ENCODE measurements around the gene STRIT1.
"Not testable (repeated sequence)": the region's sequence is repeated elsewhere in the genome, so short reads cannot be mapped to it uniquely, and the experiment has no call there.

Gene STRIT1

DNA sequence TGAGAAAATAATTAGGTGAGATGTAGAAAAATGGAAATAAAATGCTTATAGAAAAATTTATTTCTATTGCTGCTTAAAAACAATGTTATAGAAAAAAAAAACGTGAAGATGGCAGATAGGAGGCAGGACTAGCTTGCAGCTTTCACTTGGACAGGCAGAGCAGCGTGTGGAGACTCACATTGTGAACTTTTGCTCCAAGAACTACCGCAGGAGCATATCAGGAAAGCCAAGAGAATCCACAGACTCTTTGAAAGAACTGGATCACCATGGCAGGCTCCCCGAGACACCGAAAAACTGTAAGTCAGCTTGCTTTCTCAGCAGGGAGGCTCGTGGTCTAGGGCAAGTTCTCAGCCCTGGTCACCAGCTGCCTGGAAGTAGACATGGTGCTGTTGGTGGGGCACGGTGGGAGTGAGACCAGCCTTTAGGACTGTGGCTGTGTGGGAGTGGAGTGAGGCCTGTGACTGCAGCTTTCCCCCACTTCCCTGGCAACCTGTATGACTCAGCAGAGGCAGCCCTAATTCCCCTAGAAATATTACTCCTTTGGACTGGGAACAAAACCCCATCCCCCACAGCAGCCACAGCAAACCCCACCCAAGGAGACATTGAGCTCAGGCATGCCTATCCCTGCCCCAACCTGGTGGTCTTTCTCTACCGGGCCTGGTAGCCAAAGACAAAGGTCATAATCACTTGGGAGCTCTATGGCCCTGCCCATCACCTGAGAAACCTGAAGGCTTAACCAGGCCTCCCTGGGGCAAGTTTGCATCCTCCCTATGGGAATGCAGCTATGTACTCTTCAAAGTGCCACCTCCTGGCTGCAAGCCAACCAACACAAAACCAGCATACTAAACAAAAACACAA lies 22.8 kb downstream of the STRIT1 start:
- DNase-seq (ENCODE audit: low read depth) = no peak

DNA sequence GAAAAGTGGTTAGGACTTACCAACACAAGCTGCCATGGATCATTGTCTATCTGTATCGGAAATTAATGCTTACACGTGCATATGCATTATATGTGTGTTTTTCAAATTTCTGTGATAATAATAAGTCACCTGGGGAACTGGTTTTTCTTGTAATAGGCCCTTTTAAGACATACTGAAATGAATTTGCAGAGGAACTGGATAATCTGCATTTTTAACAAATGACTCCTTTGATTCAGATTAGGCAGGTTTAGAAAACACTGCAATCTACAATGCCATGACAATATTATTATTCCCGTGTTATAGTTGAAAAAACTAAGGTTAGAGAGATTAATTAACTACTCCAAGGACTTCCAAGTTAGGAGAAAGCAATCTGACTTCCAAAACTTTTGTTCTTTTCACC lies 23.4 kb downstream of the STRIT1 start:
- DNase-seq (ENCODE audit: low read depth) = no peak

DNA sequence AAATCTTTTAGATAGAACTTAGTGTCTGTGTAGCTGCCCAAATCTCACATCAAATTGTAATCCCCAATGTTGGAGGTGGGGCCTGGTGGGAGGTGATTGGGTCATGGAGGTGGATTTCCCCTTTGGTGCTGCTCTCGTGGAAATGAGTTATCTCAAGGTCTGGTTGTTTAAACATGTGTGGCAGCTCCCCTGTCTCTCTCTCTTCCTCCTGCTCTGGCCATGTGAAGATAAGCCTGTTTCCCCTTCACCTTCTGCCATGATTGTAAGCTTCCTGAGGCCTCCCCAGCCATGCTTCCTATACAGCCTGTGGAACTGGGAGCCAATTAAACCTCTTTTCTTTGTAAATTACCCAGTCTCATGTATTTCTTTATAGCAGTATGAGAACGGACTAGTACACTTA lies 30.6 kb downstream of the STRIT1 start:
- not testable (repeated sequence) for DNase-seq (ENCODE audit: low read depth)

DNA sequence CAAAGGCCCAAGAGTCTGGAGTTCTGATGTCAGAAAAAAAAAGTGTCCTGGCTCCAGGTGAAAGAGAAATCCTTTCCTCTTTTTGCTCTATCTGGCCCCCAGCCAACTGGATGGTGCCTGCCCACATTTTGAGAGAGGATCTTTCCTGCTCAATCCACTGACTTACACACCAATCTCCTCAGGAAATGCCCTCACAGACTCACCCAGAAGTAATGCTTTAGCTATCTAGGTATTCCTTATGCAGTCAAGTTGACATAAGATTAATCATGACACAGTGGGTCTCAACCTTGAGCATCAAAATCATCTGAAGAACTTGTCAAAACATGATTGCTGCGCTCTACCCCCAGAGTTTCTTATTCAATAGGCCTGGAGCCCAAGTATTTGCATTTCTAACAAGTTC lies 31.2 kb downstream of the STRIT1 start:
- DNase-seq (ENCODE audit: low read depth) = no peak

DNA sequence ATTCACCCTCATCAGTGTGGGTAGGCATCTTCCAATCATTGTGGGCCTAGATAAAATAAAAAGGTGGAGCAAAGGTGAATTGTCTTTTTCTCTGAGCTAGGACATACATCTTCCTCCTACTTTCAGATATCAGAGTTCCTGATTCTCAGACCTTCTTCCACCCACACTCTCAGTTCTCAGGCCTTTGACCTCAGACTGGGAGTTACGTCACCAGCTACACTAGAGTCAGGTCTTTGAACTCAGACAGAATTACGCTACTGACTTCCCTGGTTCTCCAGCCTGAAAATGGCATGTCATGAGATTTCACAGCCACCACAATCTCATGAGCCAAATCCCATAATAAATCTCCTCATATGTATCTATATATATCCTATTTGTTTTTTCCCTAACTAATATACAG lies 39.0 kb downstream of the STRIT1 start:
- DNase-seq (ENCODE audit: low read depth) = no peak

DNA sequence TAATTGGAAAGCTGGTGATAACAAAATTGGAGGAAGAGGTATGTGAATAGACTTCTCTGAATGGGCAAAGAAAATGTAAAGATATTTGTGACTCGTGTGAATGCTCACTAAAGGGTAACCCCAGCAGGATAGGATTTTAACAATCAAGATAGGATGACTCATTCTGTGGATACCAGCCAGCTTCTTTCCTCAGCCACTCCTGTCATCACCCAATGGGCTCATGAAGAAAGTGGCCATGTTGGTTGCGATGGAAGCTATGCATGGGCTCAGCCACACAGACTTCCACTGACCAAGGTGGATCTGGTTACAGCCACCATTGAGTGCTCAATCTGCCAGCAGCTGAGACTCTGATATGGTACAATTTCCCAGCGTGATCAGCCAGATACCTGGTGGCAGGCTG lies 40.9 kb downstream of the STRIT1 start:
- DNase-seq (ENCODE audit: low read depth) = no peak

DNA sequence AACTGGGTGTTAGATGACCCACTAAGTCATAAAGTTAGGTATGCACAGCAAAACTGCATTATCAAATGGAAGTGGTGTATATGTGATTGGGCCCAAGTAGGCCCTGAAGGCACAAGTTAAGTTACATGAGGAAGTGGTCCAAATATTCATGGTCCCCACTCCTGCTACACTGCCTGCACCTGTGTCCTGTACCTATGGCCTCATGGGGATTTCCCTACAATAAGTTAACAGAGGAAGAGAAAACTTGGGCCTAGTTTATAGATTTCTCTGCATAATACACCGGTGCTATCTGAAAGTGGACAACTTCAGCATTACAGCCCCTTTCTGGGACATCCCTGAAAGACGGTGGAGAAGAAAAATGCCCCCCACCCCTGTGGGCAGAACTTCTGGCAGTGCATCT lies 41.5 kb downstream of the STRIT1 start:
- DNase-seq (ENCODE audit: low read depth) = no peak

DNA sequence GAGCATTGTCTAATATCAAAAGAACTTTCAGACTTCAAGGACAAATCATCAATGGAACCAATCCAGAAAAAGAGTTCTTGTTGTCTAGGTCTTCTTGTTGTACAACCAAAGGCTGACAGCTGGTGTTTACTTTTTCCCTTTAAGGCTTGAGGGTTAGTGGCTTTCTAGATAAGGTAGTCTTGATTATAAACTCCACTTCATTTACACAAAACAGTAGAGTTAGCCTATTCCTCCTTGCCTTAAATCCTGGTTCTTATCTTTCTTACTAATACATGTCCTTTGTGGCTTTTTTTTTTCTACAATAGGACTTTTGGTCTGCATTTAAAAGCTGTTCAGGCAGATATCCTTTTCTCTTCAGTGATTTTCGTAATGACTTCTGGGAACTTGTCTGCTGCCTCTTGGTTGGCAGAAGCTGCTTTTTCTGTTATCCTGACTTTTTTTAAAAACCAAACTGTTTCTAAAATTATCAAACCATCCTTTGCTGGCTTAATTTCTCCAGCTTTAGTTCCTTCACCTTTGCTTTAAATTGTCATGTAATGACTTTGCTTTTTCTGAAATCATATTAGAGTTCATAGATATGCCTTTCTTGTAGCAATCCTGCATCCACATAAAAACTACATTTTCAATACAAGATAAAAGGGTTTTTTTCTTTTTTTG lies 44.8 kb downstream of the STRIT1 start:
- DNase-seq (ENCODE audit: low read depth) = no peak

DNA sequence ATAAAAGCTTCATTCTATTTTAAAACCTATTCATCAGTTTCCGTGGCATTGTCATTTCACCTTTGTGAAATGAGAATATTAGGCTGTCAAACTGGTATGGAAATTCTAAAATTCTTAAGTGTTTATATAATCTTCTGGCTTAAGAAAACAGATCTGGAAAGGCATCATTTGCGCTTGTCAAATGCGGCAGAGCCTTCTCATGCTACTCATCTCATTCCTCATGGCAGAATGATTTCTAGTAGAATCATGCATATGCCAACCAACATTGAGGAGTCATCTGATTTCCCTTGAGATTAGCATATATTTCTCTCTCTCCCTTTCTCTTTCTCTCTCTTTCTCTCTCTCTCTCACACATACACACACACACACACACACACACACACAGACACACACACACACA lies 48.8 kb downstream of the STRIT1 start:
- DNase-seq (ENCODE audit: low read depth) = no peak

DNA sequence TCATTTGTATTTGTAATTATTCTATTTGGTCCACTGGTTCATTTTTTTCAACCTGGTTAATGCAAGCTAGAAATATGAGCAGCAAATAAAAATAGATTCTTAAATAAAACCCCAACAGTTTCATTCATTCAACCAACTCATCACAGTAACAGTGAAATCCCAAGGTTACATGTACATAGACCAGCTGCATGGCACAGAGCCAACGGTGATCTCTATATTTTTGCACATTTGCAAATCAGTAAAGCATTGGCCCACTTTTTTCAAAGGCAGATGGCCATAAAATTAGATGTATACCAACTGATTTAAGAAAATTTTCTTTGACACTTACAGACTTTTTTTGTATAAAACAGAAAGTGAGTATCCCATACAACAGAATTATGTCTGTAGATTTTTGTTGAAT lies 49.3 kb downstream of the STRIT1 start:
- no peak for DNase-seq (ENCODE audit: low read depth)

DNA sequence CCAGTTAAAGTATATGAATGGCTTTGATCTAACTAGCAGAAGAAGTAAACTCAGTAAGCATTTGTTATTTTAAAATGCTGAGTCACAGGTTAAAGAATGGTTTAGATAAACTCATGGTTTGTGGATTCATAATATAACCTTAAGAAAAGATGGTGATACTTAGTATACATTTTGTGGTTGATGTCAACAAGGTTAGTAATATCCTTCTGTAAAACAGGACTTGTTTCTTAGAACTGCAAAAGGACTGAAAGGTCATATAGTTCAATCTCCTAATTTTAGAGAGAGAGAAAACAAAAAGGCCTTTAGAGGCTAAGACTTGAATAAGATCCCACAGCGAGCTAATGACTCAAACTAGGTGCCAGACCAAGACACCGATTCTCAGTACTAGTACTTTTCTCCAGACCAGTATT lies 50.0 kb downstream of the STRIT1 start:
- DNase-seq (ENCODE audit: low read depth) = no peak

DNA sequence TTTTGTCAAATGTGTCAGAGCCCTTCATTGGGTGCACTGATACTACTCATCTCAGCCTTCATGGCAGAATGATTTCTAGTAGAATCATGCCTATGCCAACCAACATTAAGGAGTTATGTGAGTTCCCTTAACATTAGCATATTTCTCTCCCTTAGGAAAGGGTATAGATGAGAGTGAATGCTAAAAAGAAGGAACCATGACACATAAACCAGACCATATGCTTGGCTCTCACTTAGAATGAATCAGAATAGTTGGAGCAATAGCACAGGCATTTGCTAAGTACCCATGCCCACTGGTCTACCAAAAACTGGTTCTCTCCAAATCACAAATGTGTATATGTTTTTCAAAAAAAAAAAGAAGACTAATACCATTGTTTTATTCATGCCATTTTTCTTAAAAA lies 51.1 kb downstream of the STRIT1 start:
- no peak for DNase-seq (ENCODE audit: low read depth)

DNA sequence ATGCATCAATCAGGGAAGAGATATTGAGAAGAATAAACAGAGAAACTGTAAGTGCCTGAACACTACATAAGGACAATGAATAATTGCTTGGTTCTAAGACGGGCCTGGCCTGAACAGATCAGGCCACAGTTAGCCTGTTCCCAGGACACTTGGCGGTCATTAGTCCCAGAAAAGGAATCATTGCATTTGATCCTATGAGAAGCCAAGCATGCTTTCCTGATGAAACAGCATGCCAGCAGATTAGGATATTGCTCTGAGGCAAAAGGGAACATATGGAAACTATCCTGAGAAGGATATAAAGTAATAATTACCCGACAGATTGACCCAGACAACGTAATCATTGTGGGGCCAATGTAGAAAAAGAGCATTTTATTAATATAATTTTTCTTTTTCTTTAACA lies 51.9 kb downstream of the STRIT1 start:
- DNase-seq (ENCODE audit: low read depth) = no peak
